HepG2 (cell line): Measurements from ENCODE around the gene TRIM67.

Source experiments
- ATF6 ChIP-seq: sonication (generic); formaldehyde crosslinking; conservative IDR thresholded peaks from 2 replicates; pipeline ENCODE4 v1.4.0; 2020; ENCODE audit warnings: missing genetic modification reagents
- BHLHE40 ChIP-seq: IDR thresholded peaks from 2 replicates; pipeline ENCODE4 v1.6.1; 2011; ENCODE audit warnings: low read length, improper control_type of control experiment
- POLR2A ChIP-seq, 2 experiments: IDR thresholded peaks; 2 replicates each; pipeline ENCODE4 v1.6.1; 2011; ENCODE audit warnings: low read depth in 2 of 2, low read length in 2 of 2, mild to moderate bottlenecking in 1 of 2, moderate library complexity in 1 of 2; ENCODE audit not compliant: insufficient read depth in 1 of 2
- TAF1 ChIP-seq: sonication (generic); formaldehyde crosslinking; IDR thresholded peaks from 2 replicates; pipeline ENCODE4 v1.4.0; 2020; ENCODE audit warnings: missing genetic modification reagents
- TCF7 ChIP-seq: sonication (generic); IDR thresholded peaks from 2 replicates; pipeline ENCODE4 v1.6.1; 2016; ENCODE audit warnings: antibody characterized with exemption, low read depth
- TP53 ChIP-seq: sonication (generic); formaldehyde crosslinking; conservative IDR thresholded peaks from 2 replicates; pipeline ENCODE4 v1.4.0; 2020; ENCODE audit warnings: missing genetic modification reagents
- ZBTB7B ChIP-seq: sonication (generic); formaldehyde crosslinking; IDR thresholded peaks from 2 replicates; pipeline ENCODE4 v1.4.0; 2020; ENCODE audit warnings: missing genetic modification reagents
- TF ChIP-seq, protein P1 (sequence below): sonication (generic); formaldehyde crosslinking; IDR thresholded peaks from 2 replicates; pipeline ENCODE4 v1.5.0; 2020; ENCODE audit warnings: mild to moderate bottlenecking, missing genetic modification reagents, moderate library complexity
- TF ChIP-seq, protein P2 (sequence below): sonication (generic); formaldehyde crosslinking; IDR thresholded peaks from 2 replicates; pipeline ENCODE4 v1.4.0; 2020; ENCODE audit warnings: missing genetic modification reagents

DNA sequence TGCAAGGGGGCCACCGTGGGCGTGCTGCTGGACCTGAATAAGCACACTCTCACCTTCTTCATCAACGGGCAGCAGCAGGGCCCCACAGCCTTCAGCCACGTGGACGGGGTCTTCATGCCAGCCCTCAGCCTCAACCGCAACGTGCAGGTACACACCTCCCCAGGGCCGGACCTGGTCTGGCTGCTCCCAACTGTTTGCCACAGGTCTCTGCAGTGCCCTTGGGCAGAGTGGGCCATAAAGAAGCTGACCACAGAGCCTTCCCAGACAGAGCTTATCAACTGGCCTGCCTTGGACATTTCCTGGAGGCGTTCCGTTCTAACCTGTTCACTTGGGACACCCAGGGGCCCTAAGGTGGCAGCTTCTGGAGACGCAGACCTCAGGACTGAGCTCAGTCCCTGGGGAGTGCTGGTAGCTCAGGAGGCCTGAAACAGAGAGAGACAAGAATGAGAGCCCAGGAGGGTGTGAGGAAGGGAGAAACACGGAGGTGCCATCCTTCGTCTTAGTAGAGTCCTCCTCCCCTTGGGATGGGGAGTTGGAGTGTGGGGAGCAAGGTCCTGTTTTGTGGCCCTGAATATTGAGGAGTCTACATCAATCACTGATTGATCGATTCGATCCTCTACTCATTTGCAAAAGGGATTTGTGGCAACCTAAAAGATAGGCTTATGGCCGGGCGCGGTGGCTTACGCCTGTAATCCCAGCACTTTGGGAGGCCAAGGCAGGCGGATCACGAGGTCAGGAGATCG is 52.1 kb downstream of the TRIM67 start:
- TF ChIP-seq TAF1 (CRISPR knock-in tag) (no peak), POLR2A (IDR thresholded peaks at IDR 0.05; ENCODE audit: insufficient read depth in 1 of 2, low read depth in 2 of 2, low read length in 2 of 2) (no peak), TP53 (CRISPR knock-in tag) (no peak), BHLHE40 (no peak), TCF7 (no peak), ATF6 (CRISPR knock-in tag) (no peak), ZBTB7B (no peak)
- TF ChIP-seq, protein P1, sequence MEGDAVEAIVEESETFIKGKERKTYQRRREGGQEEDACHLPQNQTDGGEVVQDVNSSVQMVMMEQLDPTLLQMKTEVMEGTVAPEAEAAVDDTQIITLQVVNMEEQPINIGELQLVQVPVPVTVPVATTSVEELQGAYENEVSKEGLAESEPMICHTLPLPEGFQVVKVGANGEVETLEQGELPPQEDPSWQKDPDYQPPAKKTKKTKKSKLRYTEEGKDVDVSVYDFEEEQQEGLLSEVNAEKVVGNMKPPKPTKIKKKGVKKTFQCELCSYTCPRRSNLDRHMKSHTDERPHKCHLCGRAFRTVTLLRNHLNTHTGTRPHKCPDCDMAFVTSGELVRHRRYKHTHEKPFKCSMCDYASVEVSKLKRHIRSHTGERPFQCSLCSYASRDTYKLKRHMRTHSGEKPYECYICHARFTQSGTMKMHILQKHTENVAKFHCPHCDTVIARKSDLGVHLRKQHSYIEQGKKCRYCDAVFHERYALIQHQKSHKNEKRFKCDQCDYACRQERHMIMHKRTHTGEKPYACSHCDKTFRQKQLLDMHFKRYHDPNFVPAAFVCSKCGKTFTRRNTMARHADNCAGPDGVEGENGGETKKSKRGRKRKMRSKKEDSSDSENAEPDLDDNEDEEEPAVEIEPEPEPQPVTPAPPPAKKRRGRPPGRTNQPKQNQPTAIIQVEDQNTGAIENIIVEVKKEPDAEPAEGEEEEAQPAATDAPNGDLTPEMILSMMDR (CRISPR knock-in tag): no peak
- TF ChIP-seq, protein P2, sequence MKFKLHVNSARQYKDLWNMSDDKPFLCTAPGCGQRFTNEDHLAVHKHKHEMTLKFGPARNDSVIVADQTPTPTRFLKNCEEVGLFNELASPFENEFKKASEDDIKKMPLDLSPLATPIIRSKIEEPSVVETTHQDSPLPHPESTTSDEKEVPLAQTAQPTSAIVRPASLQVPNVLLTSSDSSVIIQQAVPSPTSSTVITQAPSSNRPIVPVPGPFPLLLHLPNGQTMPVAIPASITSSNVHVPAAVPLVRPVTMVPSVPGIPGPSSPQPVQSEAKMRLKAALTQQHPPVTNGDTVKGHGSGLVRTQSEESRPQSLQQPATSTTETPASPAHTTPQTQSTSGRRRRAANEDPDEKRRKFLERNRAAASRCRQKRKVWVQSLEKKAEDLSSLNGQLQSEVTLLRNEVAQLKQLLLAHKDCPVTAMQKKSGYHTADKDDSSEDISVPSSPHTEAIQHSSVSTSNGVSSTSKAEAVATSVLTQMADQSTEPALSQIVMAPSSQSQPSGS: no peak
